Sigmoid colon (tissue), 7 donors: ENCODE results near the gene ELMO2. TPM values are rescaled to one million over a fixed set of nuclear protein-coding genes. Genes with fewer than 3 reads are reported as not detected.

Source experiments
- DNase-seq: peaks from one replicate; pipeline ENCODE4 v3.0.0-alpha.2; 2019
- H3K27ac ChIP-seq, 4 donors: fragments of 200-600 bp; sonication (generic); one replicate each; pipeline ENCODE4 v1.5.1; 2016 to 2019; ENCODE audit warnings: mild to moderate bottlenecking in 1 of 4
- H3K27me3 ChIP-seq, 3 donors: fragments of 200-600 bp; sonication (generic); one replicate each; pipeline ENCODE4 v1.5.1; 2019; ENCODE audit warnings: mild to moderate bottlenecking in 1 of 3
- H3K36me3 ChIP-seq, 4 donors: fragments of 200-600 bp; sonication (generic); one replicate each; pipeline ENCODE4 v1.5.1; 2016 to 2019
- H3K4me1 ChIP-seq, 4 donors: fragments of 200-600 bp; sonication (generic); one replicate each; pipeline ENCODE4 v1.5.1; 2017 to 2019
- H3K4me3 ChIP-seq, 4 donors: fragments of 200-600 bp; sonication (generic); one replicate each; pipeline ENCODE4 v1.5.1; 2017 to 2019; ENCODE audit warnings: mild to moderate bottlenecking in 2 of 4, moderate library complexity in 1 of 4
- H3K9me3 ChIP-seq, 4 donors: fragments of 200-600 bp in 3 of 4; sonication (generic) in 3 of 4; one replicate each; pipeline versions ENCODE4 v1.5.1 to v1.6.1; 2013 to 2019
- EP300 ChIP-seq, 4 donors: sonication (generic); formaldehyde crosslinking; IDR thresholded peaks; one replicate each; pipeline ENCODE4 v1.6.1; 2017; ENCODE audit warnings: antibody characterized with exemption in 4 of 4
- POLR2A ChIP-seq, 2 donors: fragments of 450-650 bp; IDR thresholded peaks; one replicate each; pipeline ENCODE4 v1.6.1; 2016; ENCODE audit warnings: antibody characterized with exemption in 2 of 2, mild to moderate bottlenecking in 2 of 2, moderate library complexity in 2 of 2
- POLR2AphosphoS5 ChIP-seq, 4 donors: sonication (generic); formaldehyde crosslinking; IDR thresholded peaks; one replicate each; pipeline ENCODE4 v1.6.1; 2017; ENCODE audit warnings: antibody characterized with exemption in 4 of 4
- WGBS, 2 donors: extraction: QIAGEN DNeasy Blood & Tissue Kit; methylation state at CpG; one replicate each; pipeline ENCODE4 v1.1.7; 2013; 5-methylcytosine and 5-hydroxymethylcytosine counted together
- intact Hi-C: fragments of 100-400 bp; cut with DNase I; formaldehyde crosslinking; loops from one replicate; pipeline ENCODE4 v1.15.1; 2023
- polyA plus RNA-seq, 3 donors: library from polyadenylated mRNA; stranded (reverse); fragments of 200-250 nt; gene quantifications; one replicate each; pipeline ENCODE4 v1.2.3, GENCODE V29; 2013
- total RNA-seq, 4 donors: library from RNA; depleted of rRNA; stranded (reverse); fragments of >200 nt; gene quantifications; one replicate each; pipeline ENCODE4 v1.1.0, GENCODE V29; 2016
- TF ChIP-seq, protein P1 (sequence below), 4 experiments: fragments of 450-650 bp in 3 of 4; fragments of 200-600 bp in 1 of 4; IDR thresholded peaks; one replicate each; pipeline ENCODE4 v1.5.1; 2016 to 2019; ENCODE audit warnings: antibody characterized with exemption in 4 of 4, mild to moderate bottlenecking in 3 of 4, moderate library complexity in 2 of 4
- donor health status: healthy with polysubstance abuse.
- donor health status: Bipolar disorder and iron deficiency.
- donor health status: healthy.

Gene ELMO2
- total and polyA plus RNA-seq, 7 donors: 13.2 to 52.1 (median 40.3) TPM

DNA sequence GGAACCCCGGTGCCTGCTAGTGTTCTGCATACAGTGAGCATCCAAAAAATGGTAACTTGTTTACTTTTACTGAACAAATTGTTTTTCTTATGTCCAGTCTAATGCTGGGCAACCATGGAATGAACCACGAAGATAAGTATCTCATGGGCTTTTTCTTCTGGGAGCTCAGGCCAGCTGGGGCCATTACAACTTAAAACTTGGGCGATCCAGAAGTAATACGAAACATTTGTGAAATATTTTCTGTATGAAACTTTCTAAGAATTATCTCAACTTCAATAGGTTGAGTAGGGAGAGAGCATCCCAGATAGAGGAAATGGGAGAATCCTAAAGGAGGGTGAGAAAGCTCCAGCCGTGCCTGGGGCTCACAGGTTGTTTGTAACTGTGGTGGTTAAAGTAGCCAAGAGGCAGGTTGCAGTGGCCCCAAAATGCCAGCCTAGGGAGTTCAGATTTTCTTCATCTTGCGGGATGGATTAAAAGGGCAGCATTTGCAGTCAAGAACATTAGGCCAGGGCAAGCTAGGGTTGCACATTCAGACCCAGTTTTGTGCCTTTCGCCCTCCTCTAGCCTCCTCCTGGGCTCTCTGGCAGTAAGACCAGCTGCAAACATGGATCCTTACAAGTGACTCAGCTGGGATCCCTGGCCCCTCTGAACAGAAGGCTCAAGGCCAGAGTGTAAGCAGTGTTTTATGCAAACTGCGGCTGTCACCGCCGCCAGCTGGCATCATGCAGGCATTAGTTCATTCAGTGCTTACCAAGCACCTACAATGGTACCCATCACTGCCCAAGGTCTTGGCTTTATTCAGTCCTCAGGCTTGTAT is 41.5 kb downstream of the ELMO2 start:
- H3K4me3 ChIP-seq: peak overlapping the region; percentile 81 to 97 (median 93)
- peak; percentile 64 for DNase-seq
- no peaks in the 10 kb centered on the region for H3K27me3 ChIP-seq
- no peaks in the 10 kb centered on the region for H3K9me3 ChIP-seq
- peaks cover 7 to 50% (median 18%) of the 10 kb centered on the region in 4 donors for H3K36me3 ChIP-seq
- TF ChIP-seq EP300 (IDR thresholded peaks at IDR 0.05): no peak
- no peak for TF ChIP-seq POLR2AphosphoS5 (IDR thresholded peaks at IDR 0.05)
- TF ChIP-seq, protein P1, sequence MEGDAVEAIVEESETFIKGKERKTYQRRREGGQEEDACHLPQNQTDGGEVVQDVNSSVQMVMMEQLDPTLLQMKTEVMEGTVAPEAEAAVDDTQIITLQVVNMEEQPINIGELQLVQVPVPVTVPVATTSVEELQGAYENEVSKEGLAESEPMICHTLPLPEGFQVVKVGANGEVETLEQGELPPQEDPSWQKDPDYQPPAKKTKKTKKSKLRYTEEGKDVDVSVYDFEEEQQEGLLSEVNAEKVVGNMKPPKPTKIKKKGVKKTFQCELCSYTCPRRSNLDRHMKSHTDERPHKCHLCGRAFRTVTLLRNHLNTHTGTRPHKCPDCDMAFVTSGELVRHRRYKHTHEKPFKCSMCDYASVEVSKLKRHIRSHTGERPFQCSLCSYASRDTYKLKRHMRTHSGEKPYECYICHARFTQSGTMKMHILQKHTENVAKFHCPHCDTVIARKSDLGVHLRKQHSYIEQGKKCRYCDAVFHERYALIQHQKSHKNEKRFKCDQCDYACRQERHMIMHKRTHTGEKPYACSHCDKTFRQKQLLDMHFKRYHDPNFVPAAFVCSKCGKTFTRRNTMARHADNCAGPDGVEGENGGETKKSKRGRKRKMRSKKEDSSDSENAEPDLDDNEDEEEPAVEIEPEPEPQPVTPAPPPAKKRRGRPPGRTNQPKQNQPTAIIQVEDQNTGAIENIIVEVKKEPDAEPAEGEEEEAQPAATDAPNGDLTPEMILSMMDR (IDR thresholded peaks at IDR 0.05): no peak
- TF ChIP-seq POLR2A (IDR thresholded peaks at IDR 0.05): no peak
- peaks cover 0 to 40% (median 33%) of the 10 kb centered on the region in 4 donors for H3K4me1 ChIP-seq
- intact Hi-C loops: loop anchor here (1.0 to 10.0 kb wide), 3 partner anchors 41 to 273 kb away; partner anchors contain the start of genes ELMO2 and ZNF334
- WGBS, 2 donors: 69% methylated on average over 10 of the region's 10 CpGs
- peak overlapping the region; percentile 95 to 97 (median 96) for H3K27ac ChIP-seq

DNA sequence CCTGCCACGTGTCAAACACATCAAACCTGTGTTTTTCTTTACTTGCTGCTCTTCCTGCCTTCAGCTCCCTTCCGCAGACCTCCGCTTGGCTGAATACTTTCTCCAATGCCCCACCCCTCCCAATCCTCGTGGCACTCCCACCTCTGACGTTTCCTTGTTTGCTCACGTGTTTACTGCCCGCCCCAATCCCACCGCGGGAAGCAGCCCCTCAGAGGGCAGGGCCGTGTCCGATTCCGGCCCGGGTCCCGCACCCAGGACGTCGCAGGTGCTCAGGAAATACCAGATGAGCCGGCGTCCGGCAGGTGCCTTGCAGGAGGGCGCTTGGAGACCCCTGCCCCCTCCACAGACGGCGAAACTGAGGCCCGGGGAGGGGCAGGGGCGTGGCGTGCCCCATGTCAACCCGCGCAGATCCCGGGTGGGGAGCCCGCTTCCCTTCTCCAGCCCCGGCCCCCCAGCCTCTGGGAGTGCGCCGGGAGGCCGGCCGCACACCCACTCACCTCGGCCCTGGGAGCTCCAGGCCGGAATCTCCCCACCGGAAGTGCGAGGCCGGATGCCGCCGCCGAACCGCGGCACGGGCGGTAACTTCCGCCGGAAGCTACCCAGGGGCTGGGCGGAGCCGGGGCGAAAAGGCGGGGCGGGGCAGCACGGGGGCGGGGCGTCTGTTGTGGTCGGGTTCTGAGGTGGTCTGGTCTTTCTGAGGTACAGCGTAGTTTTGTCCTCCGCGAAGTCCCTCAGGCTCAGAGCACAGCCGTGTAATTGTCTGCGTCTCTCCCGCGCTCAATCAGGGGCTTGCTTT is 42.3 kb downstream of the ELMO2 start:
- Histone ChIP-seq H3K4me1 (peaks cover 0 to 45% (median 36%) of the 10 kb centered on the region in 4 donors), H3K27ac (peak overlapping the region; percentile 95 to 97 (median 96))
- WGBS, 2 donors: 0 to 1% methylated on average over 64 of the region's 64 CpGs

DNA sequence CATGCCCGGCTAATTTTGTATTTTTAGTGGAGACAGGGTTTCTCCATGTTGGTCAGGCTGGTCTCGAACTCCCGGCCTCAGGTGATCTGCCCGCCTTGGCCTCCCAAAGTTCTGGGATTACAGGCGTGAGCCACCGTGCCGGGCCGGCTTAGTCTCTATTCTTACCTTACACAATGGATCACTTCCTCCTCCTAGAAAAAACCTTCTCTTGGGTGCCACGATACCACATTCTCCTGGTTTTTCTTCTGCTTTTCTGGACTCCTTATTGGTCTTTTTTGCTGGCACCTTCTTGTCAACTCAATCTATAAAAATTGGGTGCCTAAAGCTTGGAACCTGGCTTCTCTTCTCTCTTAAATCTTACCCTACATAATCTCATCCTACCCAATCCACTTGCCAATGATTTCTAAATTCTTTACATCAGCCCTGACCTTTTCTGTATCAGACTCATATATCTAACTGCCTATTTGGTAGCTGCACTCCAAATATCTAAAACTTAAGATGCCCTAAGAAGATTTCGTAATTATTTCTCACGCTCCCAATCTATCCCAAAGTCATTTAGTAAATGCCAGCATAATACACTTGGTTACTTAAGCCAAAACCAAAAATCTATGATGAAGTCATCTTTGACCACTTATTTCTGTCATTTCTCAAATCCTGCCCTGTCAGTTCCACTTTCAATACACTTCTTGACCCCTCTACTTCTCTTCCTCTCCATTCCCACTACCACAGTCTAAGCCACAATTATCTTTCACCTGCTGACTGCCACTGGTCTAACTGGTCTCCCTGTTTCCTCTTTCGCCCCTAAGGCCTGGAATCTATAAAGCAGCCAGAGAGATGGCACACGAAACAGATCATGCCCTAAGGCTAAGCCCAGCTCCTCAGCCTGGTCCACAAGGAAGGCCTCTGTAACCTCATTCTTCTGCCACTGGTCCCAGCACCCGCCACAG is 43.2 kb downstream of the ELMO2 start:
- TF ChIP-seq, protein P1 (IDR thresholded peaks at IDR 0.05): no peak
- TF ChIP-seq EP300 (IDR thresholded peaks at IDR 0.05) (no peak), POLR2A (IDR thresholded peaks at IDR 0.05) (no peak), POLR2AphosphoS5 (IDR thresholded peaks at IDR 0.05) (no peak)
- intact Hi-C loops: loop anchor here (5.0 to 10.0 kb wide), 2 partner anchors 152 to 271 kb away; partner anchors contain the start of gene ZNF334
- peaks cover 7 to 33% (median 11%) of the 10 kb centered on the region in 4 donors for H3K36me3 ChIP-seq
- 68% methylated on average over 14 of the region's 14 CpGs for WGBS, 2 donors
- H3K4me3 ChIP-seq: peak overlapping the region; percentile 81 to 97 (median 93)
- H3K27me3 ChIP-seq: no peaks in the 10 kb centered on the region
- no peaks in the 10 kb centered on the region for H3K9me3 ChIP-seq
- H3K27ac ChIP-seq: peak overlapping the region; percentile 95 to 97 (median 96)
- no peak for DNase-seq
- peaks cover 0 to 45% (median 36%) of the 10 kb centered on the region in 4 donors for H3K4me1 ChIP-seq

More for the DNA sequence above, 42.3 kb downstream of the ELMO2 start:
- intact Hi-C loops: loop anchor here (1.0 to 10.0 kb wide), 3 partner anchors 42 to 272 kb away; partner anchors contain the start of genes ELMO2 and ZNF334
- H3K4me3 ChIP-seq: peak overlapping the region; percentile 81 to 97 (median 93)
- TF ChIP-seq POLR2AphosphoS5 (IDR thresholded peaks at IDR 0.05) (peak; percentile 79 to 95 (median 90)), EP300 (IDR thresholded peaks at IDR 0.05) (no peak), POLR2A (IDR thresholded peaks at IDR 0.05) (peak; percentile 83 to 85)
- TF ChIP-seq, protein P1 (IDR thresholded peaks at IDR 0.05): no peak
- peak; percentile 94 for DNase-seq
- H3K27me3 ChIP-seq: no peaks in the 10 kb centered on the region
- peaks cover 7 to 42% (median 14%) of the 10 kb centered on the region in 4 donors for H3K36me3 ChIP-seq
- no peaks in the 10 kb centered on the region for H3K9me3 ChIP-seq

DNA sequence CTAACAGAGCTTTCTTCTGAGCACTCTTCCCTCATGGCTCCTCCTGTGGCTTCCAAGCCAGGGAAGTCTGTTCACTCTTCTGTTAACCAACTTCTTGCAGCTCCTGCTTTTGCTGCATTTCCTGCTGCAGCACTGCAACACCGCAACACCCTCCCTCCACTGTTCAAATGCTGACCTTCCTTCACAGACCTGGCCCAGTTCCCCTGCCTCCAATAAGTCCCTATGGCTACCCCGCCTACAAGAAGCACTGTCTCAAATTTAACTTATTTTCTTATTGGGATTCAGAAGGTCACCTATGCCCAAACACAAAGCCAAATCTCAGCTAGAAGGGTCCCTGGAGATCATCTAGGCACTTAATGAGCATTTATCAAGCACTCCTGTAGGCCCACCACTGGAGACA is 44.6 kb downstream of the ELMO2 start:
- H3K36me3 ChIP-seq: peaks cover 6 to 20% (median 7%) of the 10 kb centered on the region in 4 donors
- DNase-seq: no peak
- no peak overlapping the region for H3K4me3 ChIP-seq
- 84 to 92% methylated on average over 2 of the region's 2 CpGs for WGBS, 2 donors
- H3K4me1 ChIP-seq: peaks cover 0 to 53% (median 41%) of the 10 kb centered on the region in 4 donors
- no peak overlapping the region for H3K27ac ChIP-seq
- TF ChIP-seq, protein P1 (IDR thresholded peaks at IDR 0.05): no peak
- no peak for TF ChIP-seq POLR2AphosphoS5 (IDR thresholded peaks at IDR 0.05)
- TF ChIP-seq EP300 (IDR thresholded peaks at IDR 0.05): no peak
- no peak for TF ChIP-seq POLR2A (IDR thresholded peaks at IDR 0.05)
- no peaks in the 10 kb centered on the region for H3K9me3 ChIP-seq
- intact Hi-C loops: loop anchor here (5.0 to 10.0 kb wide), 2 partner anchors 153 to 270 kb away; partner anchors contain the start of gene ZNF334
- H3K27me3 ChIP-seq: no peaks in the 10 kb centered on the region
